ENCODE data around the gene SERPINB10. TPM values are rescaled to one million over a fixed set of nuclear protein-coding genes. Genes with fewer than 3 reads are reported as not detected.

The SERPINB10 gene
- total RNA-seq, 4 donors from 2014 or later: 0.26 to 8.4 (median 1.4) TPM; not detected in 1

- intact Hi-C loops (cut with DNase I): no loop called here
- 75 to 78% methylated on average over 6 of the region's 6 CpGs for WGBS, 2 donors
- peaks cover 0 to 39% (median 0%) of the 10 kb centered on the region in 3 donors for H3K4me1 ChIP-seq
- H3K4me3 ChIP-seq: peak overlapping the region in 3 of 4 donors; percentile 1 to 41 (median 36)
- H3K9me3 ChIP-seq: no peaks in the 10 kb centered on the region
- TF ChIP-seq CTCF (IDR thresholded peaks at IDR 0.05) (no peak), POLR2A (IDR thresholded peaks at IDR 0.05) (no peak)
- peaks cover 0 to 27% (median 0%) of the 10 kb centered on the region in 3 donors for H3K36me3 ChIP-seq
- DNase-seq: no peak
- no peaks in the 10 kb centered on the region for H3K27me3 ChIP-seq
- peak overlapping the region in 1 of 4 donors; percentile 17 for H3K27ac ChIP-seq
Observed at GRCh38 chr18:63890237-63890949, 17.4 kb upstream of the SERPINB10 start.

GRCh38 chr18:63890950-63891304 is 16.8 kb upstream of the SERPINB10 start:
- no peak overlapping the region for H3K27ac ChIP-seq
- no peaks in the 10 kb centered on the region for H3K9me3 ChIP-seq
- TF ChIP-seq CTCF (IDR thresholded peaks at IDR 0.05): no peak
- TF ChIP-seq POLR2A (IDR thresholded peaks at IDR 0.05): no peak
- WGBS, 2 donors: 70 to 73% methylated on average over 5 of the region's 5 CpGs
- intact Hi-C loops (cut with DNase I): no loop called here
- DNase-seq: no peak
- peaks cover 0 to 39% (median 0%) of the 10 kb centered on the region in 3 donors for H3K4me1 ChIP-seq
- no peaks in the 10 kb centered on the region for H3K27me3 ChIP-seq
- H3K36me3 ChIP-seq: peaks cover 0 to 30% (median 0%) of the 10 kb centered on the region in 3 donors
- H3K4me3 ChIP-seq: peak overlapping the region in 1 of 4 donors; percentile 1

GRCh38 chr18:63892566-63892965 is 15.2 kb upstream of the SERPINB10 start:
- Histone ChIP-seq H3K27ac (no peak overlapping the region), H3K4me1 (peaks cover 0 to 24% (median 0%) of the 10 kb centered on the region in 3 donors), H3K4me3 (no peak overlapping the region), H3K36me3 (peaks cover 0 to 37% (median 0%) of the 10 kb centered on the region in 3 donors), H3K27me3 (no peaks in the 10 kb centered on the region), H3K9me3 (no peaks in the 10 kb centered on the region)
- 80 to 87% methylated on average over 3 to 4 of the region's 4 CpGs for WGBS, 2 donors
- intact Hi-C loops (cut with DNase I): no loop called here
- TF ChIP-seq CTCF (IDR thresholded peaks at IDR 0.05) (no peak), POLR2A (IDR thresholded peaks at IDR 0.05) (no peak)
- no peak for DNase-seq

DNA sequence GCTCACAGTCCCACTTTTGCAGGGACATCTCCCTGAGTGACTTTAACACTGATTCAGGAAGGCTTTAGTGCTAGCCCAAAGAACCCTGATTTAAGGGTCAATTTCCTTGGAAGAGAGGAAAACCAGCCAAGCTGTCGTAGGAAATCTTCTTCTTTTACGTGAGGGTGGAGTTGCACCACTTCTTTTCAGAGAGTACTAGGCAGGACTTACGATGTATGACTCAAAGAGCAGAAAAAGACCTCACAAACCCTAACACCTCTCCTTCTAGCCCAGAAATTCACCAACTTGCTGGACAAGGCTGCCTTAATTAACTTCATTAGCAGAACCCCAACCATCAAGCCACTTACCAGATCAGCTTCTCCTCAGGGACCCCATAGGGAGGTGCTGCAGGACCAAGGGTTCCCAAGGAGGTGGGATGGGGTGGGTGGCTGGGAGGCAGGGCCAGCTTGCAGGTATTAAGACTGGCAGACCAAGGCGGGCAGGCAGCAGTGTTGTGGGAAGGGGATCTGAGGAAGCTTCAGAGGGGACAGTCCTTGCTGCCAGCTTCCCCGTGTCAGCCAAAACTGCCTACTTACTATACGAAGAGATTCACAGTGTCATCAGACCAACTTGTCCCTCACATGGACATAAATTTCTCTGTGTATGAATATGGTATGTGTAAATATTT is 13.5 kb upstream of the SERPINB10 start:
- TF ChIP-seq CTCF (IDR thresholded peaks at IDR 0.05): no peak
- TF ChIP-seq POLR2A (IDR thresholded peaks at IDR 0.05): no peak
- peaks cover 0 to 52% (median 0%) of the 10 kb centered on the region in 3 donors for H3K36me3 ChIP-seq
- 72 to 84% methylated on average over 4 to 5 of the region's 6 CpGs for WGBS, 2 donors

DNA sequence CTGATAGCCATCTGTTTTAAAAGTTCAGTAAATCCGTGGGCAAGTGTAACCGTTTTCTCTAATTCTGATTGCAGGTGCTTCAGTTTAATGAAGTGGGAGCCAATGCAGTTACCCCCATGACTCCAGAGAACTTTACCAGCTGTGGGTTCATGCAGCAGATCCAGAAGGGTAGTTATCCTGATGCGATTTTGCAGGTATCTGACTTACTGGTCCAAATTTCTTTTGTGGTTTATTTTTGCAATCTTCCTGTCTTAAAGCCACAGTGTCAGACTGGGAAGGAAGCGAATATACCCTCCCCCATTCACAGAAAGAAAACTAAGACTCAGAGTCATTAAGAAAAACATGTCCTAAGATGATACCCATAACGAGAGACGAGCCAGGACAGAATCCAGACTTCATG is 12.6 kb upstream of the SERPINB10 start:
- H3K4me3 ChIP-seq: no peak overlapping the region
- no peaks in the 10 kb centered on the region for H3K9me3 ChIP-seq
- 49 to 61% methylated on average over 6 of the region's 6 CpGs for whole genome bisulfite sequencing, 2 donors
- no peak overlapping the region for H3K27ac ChIP-seq
- peaks cover 0 to 3% (median 0%) of the 10 kb centered on the region in 3 donors for H3K4me1 ChIP-seq
- intact Hi-C loops (cut with DNase I): no loop called here
- H3K27me3 ChIP-seq: no peaks in the 10 kb centered on the region
- DNase-seq: no peak
- no peak for TF ChIP-seq POLR2A (IDR thresholded peaks at IDR 0.05)
- no peak for TF ChIP-seq CTCF (IDR thresholded peaks at IDR 0.05)
- H3K36me3 ChIP-seq: peaks cover 0 to 57% (median 0%) of the 10 kb centered on the region in 3 donors

More for the DNA sequence above, 13.5 kb upstream of the SERPINB10 start:
- no peaks in the 10 kb centered on the region for H3K9me3 ChIP-seq
- H3K27ac ChIP-seq: no peak overlapping the region
- peaks cover 0 to 12% (median 0%) of the 10 kb centered on the region in 3 donors for H3K4me1 ChIP-seq
- intact Hi-C loops (cut with DNase I): no loop called here
- H3K4me3 ChIP-seq: no peak overlapping the region
- no peaks in the 10 kb centered on the region for H3K27me3 ChIP-seq
- no peak for DNase-seq
